Uterus (tissue), 2 donors: ENCODE results near the gene ANKRD6.

ENCODE experiments used
- POLR2A ChIP-seq, 2 donors: fragments of 450-650 bp; IDR thresholded peaks; one replicate each; pipeline ENCODE4 v1.6.1; 2016; ENCODE audit warnings: antibody characterized with exemption in 2 of 2, mild to moderate bottlenecking in 1 of 2, moderate library complexity in 1 of 2
- TF ChIP-seq, protein P1 (sequence below), 4 experiments: fragments of 200-600 bp in 2 of 4; fragments of 450-650 bp in 2 of 4; sonication (generic) in 2 of 4; IDR thresholded peaks; one replicate each; pipeline ENCODE4 v1.5.1; 2016 to 2019; ENCODE audit warnings: antibody characterized with exemption in 4 of 4, mild to moderate bottlenecking in 2 of 4, moderate library complexity in 1 of 4

DNA sequence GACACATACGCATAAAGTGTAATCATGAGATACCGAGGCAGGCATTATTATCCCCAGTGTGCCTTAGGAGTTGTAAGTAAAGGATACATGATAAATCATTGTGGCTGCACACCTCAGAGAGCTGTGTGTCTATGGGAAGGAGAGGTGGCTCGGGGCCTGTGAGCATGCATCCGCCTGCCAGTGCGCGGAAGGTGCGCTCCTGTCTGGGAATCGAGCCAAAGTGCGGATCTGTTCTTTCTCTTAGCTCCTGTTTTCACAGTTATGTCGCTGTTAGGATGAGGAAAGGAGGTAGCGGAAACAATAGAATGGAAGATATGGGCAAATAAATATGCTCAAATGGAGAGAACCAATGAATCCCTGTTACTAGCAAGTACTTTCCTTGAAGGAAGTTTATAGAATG is 98.0 kb downstream of the ANKRD6 start:
- TF ChIP-seq, protein P1, sequence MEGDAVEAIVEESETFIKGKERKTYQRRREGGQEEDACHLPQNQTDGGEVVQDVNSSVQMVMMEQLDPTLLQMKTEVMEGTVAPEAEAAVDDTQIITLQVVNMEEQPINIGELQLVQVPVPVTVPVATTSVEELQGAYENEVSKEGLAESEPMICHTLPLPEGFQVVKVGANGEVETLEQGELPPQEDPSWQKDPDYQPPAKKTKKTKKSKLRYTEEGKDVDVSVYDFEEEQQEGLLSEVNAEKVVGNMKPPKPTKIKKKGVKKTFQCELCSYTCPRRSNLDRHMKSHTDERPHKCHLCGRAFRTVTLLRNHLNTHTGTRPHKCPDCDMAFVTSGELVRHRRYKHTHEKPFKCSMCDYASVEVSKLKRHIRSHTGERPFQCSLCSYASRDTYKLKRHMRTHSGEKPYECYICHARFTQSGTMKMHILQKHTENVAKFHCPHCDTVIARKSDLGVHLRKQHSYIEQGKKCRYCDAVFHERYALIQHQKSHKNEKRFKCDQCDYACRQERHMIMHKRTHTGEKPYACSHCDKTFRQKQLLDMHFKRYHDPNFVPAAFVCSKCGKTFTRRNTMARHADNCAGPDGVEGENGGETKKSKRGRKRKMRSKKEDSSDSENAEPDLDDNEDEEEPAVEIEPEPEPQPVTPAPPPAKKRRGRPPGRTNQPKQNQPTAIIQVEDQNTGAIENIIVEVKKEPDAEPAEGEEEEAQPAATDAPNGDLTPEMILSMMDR (IDR thresholded peaks at IDR 0.05) = no peak
- TF ChIP-seq POLR2A (IDR thresholded peaks at IDR 0.05) = no peak
